Coronary artery (tissue), 2 donors: ENCODE data around the gene EHD1.

ENCODE experiments used
- DNase-seq: peaks from one replicate; pipeline ENCODE4 v3.0.0-alpha.2; 2017; ENCODE audit warnings: low spot score
- H3K27ac ChIP-seq, 2 donors: fragments of 200-600 bp; sonication (generic); one replicate each; pipeline ENCODE4 v1.5.1; 2016 to 2019
- H3K4me3 ChIP-seq: fragments of 200-600 bp; sonication (generic); 2 replicates; pipeline ENCODE4 v1.5.1; 2016; ENCODE audit warnings: mild to moderate bottlenecking, moderate library complexity
- CTCF ChIP-seq: fragments of 200-600 bp; sonication (generic); IDR thresholded peaks from one replicate; pipeline ENCODE4 v1.5.1; 2019; ENCODE audit warnings: antibody characterized with exemption

The EHD1 gene

DNA sequence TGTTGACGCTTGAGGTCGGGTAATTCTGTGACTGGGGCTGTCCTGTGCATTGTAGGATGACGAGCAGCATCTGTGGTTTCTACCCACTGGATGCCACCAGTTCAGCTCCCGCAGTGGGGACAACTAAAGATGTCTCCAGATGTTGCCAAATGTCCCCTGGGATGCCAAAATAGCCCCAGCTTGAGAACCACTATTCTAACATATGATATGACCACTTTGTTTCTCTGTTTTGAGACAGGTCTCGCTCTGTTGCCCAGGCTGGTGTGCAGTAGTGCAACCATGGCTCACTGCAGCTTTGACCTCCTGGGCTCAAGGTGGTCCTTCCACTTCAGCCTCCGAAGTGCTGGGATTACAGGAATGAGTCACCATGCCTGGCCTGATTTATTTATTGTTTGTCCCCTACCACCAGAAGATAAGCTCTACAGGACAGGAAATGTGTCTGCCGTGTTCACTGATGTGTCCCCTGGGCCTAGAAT is 63.7 kb downstream of the EHD1 start:
- no peak overlapping the region for H3K27ac ChIP-seq
- no peak overlapping the region for H3K4me3 ChIP-seq
- TF ChIP-seq CTCF = no peak
- DNase-seq = no peak

DNA sequence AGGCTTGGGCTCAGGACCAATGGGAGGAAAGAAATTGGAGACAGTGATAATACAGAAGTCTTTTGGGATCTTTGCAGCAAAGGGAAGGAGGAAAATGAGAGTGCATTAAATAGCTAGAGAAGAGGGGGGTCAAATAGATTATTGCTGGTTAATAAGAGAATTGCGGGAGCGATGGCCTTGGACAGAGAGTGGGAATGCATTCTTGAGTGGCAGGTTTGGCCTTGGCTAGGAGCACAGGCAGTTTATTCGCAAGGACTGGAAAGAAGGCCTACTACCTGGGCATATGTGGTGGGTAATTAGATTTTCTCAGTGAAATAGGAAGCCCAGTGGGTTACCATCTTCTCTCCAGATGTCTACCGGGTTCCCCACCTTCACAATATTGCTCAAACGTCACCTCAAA is 64.6 kb downstream of the EHD1 start:
- no peak overlapping the region for H3K27ac ChIP-seq
- TF ChIP-seq CTCF = no peak
- DNase-seq = no peak
- no peak overlapping the region for H3K4me3 ChIP-seq

GRCh38 chr11:64810891-64811272 is 67.5 kb downstream of the EHD1 start:
- H3K27ac ChIP-seq = peak overlapping the region in 1 of 2 donors; percentile 77
- DNase-seq = no peak
- peak overlapping the region; percentile 91 for H3K4me3 ChIP-seq
- TF ChIP-seq CTCF = no peak

GRCh38 chr11:64810271-64810890 is 68.0 kb downstream of the EHD1 start, which contains the start of gene MEN1:
Gene MEN1, minus strand, starts transcription at chr11:64810551. Its CDS starts 442 bp downstream, at chr11:64810109.
- peak; percentile 98 for DNase-seq
- H3K4me3 ChIP-seq = peak within 1 kb of the TSS; percentile 91
- peak within 1 kb of the TSS; percentile 77 to 78 for H3K27ac ChIP-seq
- no peak for TF ChIP-seq CTCF

GRCh38 chr11:64809781-64810241 is 68.6 kb downstream of the EHD1 start:
- TF ChIP-seq CTCF = no peak
- Histone ChIP-seq H3K27ac (peak overlapping the region; percentile 77 to 78), H3K4me3 (peak overlapping the region; percentile 91)
- DNase-seq = no peak

DNA sequence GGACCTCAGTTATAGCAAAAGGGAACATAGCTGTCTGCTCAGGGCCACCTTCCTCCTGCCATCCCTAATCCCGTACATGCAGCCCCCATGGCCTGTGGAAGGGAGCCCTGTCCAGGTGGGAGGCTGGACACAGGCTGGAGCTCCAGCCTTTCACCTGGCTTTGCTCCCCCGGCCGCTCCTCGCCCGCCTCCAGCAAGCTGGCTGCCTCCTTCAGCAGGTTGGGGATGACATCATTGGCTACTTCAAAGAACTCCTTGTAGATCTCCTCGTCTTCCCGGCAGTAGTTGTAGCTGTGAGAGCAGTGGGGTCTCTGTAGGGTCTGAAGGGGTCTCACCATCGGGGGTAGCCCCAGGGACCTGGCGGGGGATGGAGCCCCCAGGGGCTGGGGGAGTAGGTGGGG is 72.9 kb downstream of the EHD1 start:
- no peak for TF ChIP-seq CTCF
- Histone ChIP-seq H3K27ac (no peak overlapping the region), H3K4me3 (no peak overlapping the region)
- DNase-seq = no peak
